Ascending aorta (tissue), 2 donors: Measurements from ENCODE around the gene COL26A1. TPM values are rescaled to one million over a fixed set of nuclear protein-coding genes. Genes with fewer than 3 reads are reported as not detected.
"Not testable (repeated sequence)": the region's sequence is repeated elsewhere in the genome, so short reads cannot be mapped to it uniquely, and the experiment has no call there.

Source experiments
- DNase-seq, 2 donors: peaks; one replicate each; pipeline ENCODE4 v3.0.0-alpha.2; 2019; ENCODE audit warnings: low spot score in 2 of 2
- H3K27ac ChIP-seq, 2 donors: fragments of 200-600 bp; sonication (generic); one replicate each; pipeline ENCODE4 v1.5.1; 2016 to 2017; ENCODE audit warnings: mild to moderate bottlenecking in 1 of 2
- H3K27me3 ChIP-seq: fragments of 200-600 bp; sonication (generic); one replicate; pipeline ENCODE4 v1.5.1; 2017
- H3K36me3 ChIP-seq, 2 donors: fragments of 200-600 bp; sonication (generic); one replicate each; pipeline ENCODE4 v1.5.1; 2016
- H3K4me1 ChIP-seq, 2 donors: fragments of 200-600 bp; sonication (generic); one replicate each; pipeline ENCODE4 v1.5.1; 2016 to 2017; ENCODE audit warnings: mild to moderate bottlenecking in 1 of 2
- H3K4me3 ChIP-seq, 2 donors: fragments of 200-600 bp; sonication (generic); one replicate each; pipeline ENCODE4 v1.5.1; 2016 to 2017; ENCODE audit warnings: mild to moderate bottlenecking in 1 of 2
- H3K9me3 ChIP-seq, 2 donors: fragments of 200-600 bp; sonication (generic); one replicate each; pipeline ENCODE4 v1.5.1; 2016
- CTCF ChIP-seq, 3 experiments: fragments of 200-600 bp in 2 of 3; fragments of 450-650 bp in 1 of 3; sonication (generic) in 2 of 3; IDR thresholded peaks; one replicate each; pipeline ENCODE4 v1.5.1; 2016 to 2019; ENCODE audit warnings: antibody characterized with exemption in 3 of 3, mild to moderate bottlenecking in 1 of 3, moderate library complexity in 1 of 3
- intact Hi-C: fragments of 100-400 bp; cut with DNase I; formaldehyde crosslinking; loops from one replicate; pipeline ENCODE4 v1.15.1; 2023
- total RNA-seq: library from RNA; depleted of rRNA; stranded (reverse); fragments of >200 nt; gene quantifications from one replicate; pipeline ENCODE4 v1.1.0, GENCODE V29; 2016

Gene COL26A1
- total RNA-seq, 1 donor from 2014 or later = not detected

DNA sequence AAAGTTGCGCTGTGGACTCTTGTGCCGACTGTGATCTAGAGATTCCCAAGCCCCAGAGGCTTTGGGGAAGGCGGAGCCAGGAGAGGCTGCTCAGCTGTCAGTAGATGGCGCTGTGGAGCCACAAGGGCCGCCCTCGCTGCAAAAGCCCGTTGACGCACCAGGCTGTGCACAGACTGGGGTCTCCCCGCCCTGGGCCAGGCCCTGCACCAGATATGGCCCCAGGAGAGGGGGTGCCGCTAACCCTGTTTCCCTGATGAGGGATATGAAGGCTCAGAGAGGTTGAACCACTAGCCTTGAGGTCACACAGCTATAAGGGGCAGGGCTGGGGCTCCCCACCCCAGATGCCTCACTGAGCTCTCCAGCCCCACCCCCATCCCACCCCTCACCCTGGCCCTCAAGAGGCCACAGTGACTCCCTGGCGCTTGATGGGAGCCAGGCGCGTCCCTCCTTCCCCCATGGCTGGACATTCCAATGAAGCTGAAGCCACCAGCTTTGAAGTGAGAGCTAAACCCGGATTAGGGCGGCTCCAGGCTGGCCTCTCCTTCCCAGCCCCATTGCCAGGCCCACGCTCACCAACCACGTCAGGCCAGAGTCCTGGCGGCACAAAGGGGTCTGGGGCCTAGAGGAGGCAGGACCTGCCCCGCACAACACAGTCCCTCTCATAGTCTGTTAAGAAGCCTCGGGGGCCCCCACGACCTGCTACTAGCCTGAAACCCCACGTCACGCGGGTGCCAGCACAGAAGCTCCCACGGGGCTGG lies 240.0 kb downstream of the COL26A1 start:
- intact Hi-C loops = loop anchor here (1.0 to 10.0 kb wide), 5 partner anchors 86 to 670 kb away; no protein-coding TSS in a partner anchor
- Histone ChIP-seq H3K4me1 (peaks cover 0 to 6% of the 10 kb centered on the region in 2 donors), H3K4me3 (peak overlapping the region in 1 of 2 donors; percentile 10), H3K9me3 (no peaks in the 10 kb centered on the region), H3K27me3 (no peaks in the 10 kb centered on the region), H3K27ac (no peak overlapping the region), H3K36me3 (no peaks in the 10 kb centered on the region)
- peak; percentile 86 to 89 (median 88) for TF ChIP-seq CTCF (IDR thresholded peaks at IDR 0.05)
- DNase-seq = peak in 1 of 2 donors; percentile 82

GRCh38 chr7:101604331-101604933 lies 241.8 kb downstream of the COL26A1 start:
- peaks cover 0 to 6% of the 10 kb centered on the region in 2 donors for H3K4me1 ChIP-seq
- no peak for TF ChIP-seq CTCF (IDR thresholded peaks at IDR 0.05)
- no peaks in the 10 kb centered on the region for H3K9me3 ChIP-seq
- no peaks in the 10 kb centered on the region for H3K36me3 ChIP-seq
- H3K27ac ChIP-seq = no peak overlapping the region
- DNase-seq = no peak
- H3K4me3 ChIP-seq = no peak overlapping the region
- no peaks in the 10 kb centered on the region for H3K27me3 ChIP-seq
- intact Hi-C loops = loop anchor here (5.0 to 10.0 kb wide), 2 partner anchors 520 to 668 kb away; no protein-coding TSS in a partner anchor

DNA sequence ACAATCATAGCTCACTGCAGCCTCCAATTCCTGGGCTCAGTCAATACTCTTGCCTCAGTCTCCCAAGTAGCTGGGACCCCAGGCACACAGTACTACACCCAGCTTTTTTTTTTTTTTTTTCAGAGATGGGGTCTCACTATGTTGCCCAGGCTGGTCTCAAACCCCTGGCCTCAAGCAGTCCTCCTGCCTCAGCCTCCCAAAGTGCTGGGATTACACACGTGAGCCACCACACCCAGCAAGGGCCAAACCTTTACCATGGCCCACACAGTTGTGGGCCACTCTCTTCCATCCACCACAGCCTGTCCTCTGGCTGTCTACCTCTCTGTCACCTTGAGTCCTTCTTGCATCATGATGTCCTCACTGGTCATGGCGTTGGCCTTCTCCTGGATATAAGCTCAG lies 242.3 kb downstream of the COL26A1 start:
- not testable (repeated sequence) for H3K9me3 ChIP-seq, H3K36me3 ChIP-seq, H3K4me1 ChIP-seq, H3K27ac ChIP-seq, H3K27me3 ChIP-seq, DNase-seq, H3K4me3 ChIP-seq
- intact Hi-C loops = loop anchor here (5.0 to 10.0 kb wide), 2 partner anchors 520 to 667 kb away; no protein-coding TSS in a partner anchor

DNA sequence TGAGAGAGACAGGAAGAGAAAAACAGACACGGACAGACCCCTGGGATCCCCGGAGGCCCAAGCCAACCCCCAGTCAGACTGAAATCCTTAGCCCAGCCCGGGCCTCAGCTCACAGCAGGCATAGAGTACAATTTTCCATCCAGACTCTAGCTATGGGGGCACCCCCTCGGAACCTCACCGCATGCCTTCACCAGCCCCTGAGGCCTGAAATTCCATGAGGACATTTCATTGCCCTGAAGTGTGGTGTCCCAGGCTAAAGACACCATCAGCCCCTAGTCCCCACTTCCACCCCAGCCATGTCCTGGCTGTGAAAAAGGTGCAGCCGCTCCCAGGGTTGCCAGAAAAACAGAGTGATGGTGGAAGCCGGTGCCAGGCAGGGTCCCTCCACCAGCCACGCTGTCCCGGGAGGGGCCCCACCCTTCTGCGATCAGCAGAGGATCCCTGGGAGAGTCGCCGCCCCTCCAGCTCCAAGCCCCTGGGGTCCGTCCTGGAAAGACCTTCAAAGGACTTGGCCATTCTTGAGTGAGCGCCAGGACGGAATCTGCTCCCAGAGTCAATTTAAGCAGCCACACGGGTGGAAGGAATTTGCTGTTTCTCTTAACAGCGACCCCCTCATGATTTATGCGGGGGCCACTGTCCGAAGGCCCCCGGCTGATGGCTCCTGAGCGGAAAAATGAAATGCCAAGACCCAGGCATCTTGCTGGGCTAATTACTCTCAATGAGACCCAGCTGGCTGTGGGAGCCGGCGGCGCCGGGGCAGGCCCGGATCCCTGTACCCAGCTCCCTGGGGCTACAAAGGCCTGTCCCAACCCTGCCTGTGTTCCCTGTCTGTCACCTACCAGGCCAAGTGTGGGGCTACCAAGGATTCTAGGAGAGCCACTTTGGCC lies 243.2 kb downstream of the COL26A1 start:
- no peak for DNase-seq
- intact Hi-C loops = loop anchor here (10.0 kb wide), 1 partner anchor 519 kb away; no protein-coding TSS in a partner anchor
- no peak for TF ChIP-seq CTCF (IDR thresholded peaks at IDR 0.05)
- Histone ChIP-seq H3K4me1 (peaks cover 0 to 6% of the 10 kb centered on the region in 2 donors), H3K27ac (no peak overlapping the region), H3K9me3 (no peaks in the 10 kb centered on the region), H3K4me3 (no peak overlapping the region), H3K27me3 (no peaks in the 10 kb centered on the region), H3K36me3 (no peaks in the 10 kb centered on the region)

DNA sequence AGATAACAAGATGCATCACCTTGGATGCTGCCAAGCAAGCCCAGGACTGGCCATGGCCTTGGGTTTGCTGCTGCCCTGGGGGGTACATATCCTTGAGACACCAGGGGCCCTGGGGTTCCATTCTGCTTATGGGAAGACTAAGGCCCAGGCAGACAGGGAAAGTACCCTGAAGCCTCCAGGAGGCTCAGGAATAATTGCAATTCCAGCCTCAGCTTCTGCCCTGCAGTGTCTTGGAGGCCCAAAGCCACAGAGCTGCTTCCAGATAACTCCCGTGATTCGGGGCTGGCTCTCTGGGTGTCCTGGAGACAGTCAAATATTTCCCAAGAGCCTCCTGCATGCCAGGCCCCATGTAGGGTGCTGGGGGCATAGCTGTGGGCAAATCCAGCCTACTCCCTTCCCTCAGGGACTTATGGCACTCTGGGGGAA lies 243.8 kb downstream of the COL26A1 start:
- intact Hi-C loops = loop anchor here (10.0 kb wide), 1 partner anchor 518 kb away; no protein-coding TSS in a partner anchor
- Histone ChIP-seq H3K9me3 (no peaks in the 10 kb centered on the region), H3K4me3 (no peak overlapping the region), H3K36me3 (no peaks in the 10 kb centered on the region), H3K27ac (no peak overlapping the region), H3K4me1 (peaks cover 0 to 6% of the 10 kb centered on the region in 2 donors), H3K27me3 (no peaks in the 10 kb centered on the region)
- DNase-seq = no peak
- no peak for TF ChIP-seq CTCF (IDR thresholded peaks at IDR 0.05)

Other genes starting within 250 kb of the COL26A1 start
- gene SERPINE1, start 235.8 kb upstream of the COL26A1 start, total RNA-seq = 1,267 TPM
- 77.4 TPM for gene AP1S1, start 208.4 kb upstream of the COL26A1 start, total RNA-seq
- not detected for gene VGF, start 197.3 kb upstream of the COL26A1 start, total RNA-seq
- not detected for gene NAT16, start 182.6 kb upstream of the COL26A1 start, total RNA-seq
- gene MOGAT3, start 161.8 kb upstream of the COL26A1 start, total RNA-seq = not detected
- 165 TPM for gene PLOD3, start 145.3 kb upstream of the COL26A1 start, total RNA-seq
- 87.9 TPM for gene ZNHIT1, start 144.7 kb upstream of the COL26A1 start, total RNA-seq
- gene CLDN15, start 125.1 kb upstream of the COL26A1 start, total RNA-seq = 27.7 TPM
- gene FIS1, start 117.8 kb upstream of the COL26A1 start, total RNA-seq = 266 TPM
- gene IFT22, start 41.1 kb upstream of the COL26A1 start, total RNA-seq = 19.8 TPM